TTC549 (cell line): ENCODE results near the gene TMIE.

Experiments used
- FAIRE-seq: peaks from 2 replicates; lab custom pipeline; 2012; peaks lifted over from hg19 to GRCh38; lab: Jason Lieb, UNC

The TMIE gene

GRCh38 chr3:46669191-46669999, 31.8 kb upstream of the TMIE start:
- FAIRE-seq = no peak

- FAIRE-seq = no peak
These were observed 30.9 kb upstream of the TMIE start for GRCh38 chr3:46670000-46670890.

- FAIRE-seq = no peak
These were observed 30.2 kb upstream of the TMIE start for GRCh38 chr3:46670891-46671427.

- FAIRE-seq = no peak
These were observed 29.4 kb upstream of the TMIE start for GRCh38 chr3:46671541-46672348.

DNA sequence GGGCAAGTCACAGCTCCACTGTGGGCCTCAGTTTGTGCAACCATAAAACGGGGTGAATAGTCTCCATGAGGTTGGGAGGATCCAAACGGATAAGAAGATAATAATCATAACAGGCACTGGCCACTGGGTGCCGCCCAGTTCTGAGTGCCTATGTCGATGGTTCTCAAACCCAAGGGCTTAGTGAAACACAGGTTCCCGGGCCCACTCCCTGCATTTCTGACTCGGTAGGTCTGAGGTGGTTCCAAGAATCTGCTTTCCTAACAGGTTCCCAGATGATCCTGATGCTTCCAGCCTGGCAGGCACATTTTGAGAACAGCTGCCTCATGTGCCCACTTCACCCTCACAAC, 28.9 kb upstream of the TMIE start:
- no peak for FAIRE-seq

DNA sequence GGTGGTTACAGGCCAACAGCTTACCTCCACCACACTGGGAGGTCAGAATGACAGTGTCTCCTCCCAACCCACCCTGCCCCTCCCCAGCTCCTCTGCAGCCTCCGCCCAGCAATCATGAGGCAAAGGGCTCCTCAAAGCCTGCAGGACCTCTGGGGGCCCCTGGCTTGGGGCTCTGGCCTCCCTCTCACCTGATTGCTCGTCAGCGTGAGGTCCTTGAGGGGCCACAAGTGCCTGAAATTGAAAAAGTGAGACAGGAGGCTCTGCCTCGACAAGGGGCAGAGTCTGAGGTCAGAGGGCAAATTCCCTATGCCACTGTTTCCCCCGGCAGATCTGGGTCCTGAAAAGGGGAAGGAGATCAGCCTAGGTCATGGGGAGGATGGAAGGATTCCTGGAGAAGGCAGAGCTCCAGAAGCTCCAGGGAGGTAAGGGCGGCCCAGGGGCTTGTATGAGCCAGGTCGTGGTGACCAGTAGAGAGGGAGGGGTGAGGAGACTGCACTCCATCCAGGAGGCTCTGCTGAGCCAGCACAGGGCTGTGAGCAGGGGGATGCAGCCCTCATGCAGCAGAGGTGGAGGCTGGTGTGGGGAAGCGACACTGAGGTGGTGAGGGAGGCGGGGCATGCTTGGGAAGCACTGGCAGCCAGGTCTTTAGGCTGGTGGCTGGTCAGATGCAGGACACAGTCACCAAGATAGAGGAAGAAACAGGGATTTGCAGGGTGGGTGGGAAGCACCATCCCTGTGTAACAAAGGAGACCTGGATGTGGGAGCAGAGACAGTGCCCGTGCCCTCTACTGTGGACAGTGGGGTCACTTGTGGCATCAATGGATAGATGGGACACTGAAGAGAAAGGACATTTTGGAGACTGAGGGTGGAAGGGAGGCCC, 27.8 kb upstream of the TMIE start:
- FAIRE-seq = no peak

- no peak for FAIRE-seq
These were observed 27.0 kb upstream of the TMIE start for GRCh38 chr3:46674031-46674845.

DNA sequence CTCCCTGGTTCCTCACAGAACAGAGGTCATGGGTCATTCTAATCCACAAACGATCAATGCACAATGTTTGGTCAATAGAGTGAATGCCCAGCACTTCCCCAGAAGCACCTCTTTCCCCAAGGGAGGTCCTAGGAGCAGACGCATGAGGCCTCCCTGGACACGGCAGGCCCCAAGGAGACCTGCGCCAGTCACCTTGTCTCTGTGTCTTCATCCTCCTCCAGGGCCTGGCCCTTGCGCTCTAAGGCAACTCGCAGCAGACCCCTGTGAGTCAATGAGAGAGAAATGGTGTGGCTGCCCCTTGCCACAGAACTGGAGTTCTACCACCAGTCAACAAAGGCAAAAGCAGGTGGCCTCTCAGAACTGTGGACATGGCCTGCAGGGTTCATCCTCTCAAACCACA, 25.8 kb upstream of the TMIE start:
- FAIRE-seq = no peak

DNA sequence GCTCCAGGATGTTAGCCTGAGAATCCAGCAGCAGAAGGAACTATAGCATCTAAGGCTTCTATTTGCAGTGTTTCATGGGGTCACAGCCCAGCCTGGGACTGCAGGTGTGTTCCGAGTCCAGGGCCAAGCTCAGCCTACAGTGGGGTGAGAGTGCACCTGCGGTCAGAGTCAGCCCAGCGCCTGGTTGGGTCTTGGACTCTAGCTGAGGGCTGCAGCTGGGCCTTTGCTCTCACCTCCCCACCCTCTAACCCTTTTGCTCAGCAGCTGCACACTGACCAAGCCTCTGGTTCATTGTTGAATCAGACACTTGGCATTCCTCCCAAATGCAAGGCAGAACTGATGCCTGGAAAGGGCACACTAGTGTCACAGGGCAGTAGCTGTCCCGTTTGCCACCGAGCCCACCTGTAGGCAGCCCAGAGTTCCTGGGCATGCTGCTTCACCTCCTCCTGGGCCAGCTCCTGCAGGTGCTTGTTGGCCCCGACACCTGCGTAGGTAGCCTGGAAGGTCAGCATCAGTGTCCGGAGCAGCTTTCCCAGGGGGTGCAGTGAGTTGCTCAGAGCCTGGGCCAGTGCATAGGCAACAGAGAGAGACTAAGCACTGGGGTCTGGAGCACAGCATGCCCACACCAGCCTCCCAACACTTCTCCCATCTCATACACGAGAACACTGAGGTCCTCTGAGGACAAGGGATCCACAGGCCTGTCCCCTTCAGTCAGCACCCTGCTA, 25.2 kb upstream of the TMIE start:
- FAIRE-seq = no peak

DNA sequence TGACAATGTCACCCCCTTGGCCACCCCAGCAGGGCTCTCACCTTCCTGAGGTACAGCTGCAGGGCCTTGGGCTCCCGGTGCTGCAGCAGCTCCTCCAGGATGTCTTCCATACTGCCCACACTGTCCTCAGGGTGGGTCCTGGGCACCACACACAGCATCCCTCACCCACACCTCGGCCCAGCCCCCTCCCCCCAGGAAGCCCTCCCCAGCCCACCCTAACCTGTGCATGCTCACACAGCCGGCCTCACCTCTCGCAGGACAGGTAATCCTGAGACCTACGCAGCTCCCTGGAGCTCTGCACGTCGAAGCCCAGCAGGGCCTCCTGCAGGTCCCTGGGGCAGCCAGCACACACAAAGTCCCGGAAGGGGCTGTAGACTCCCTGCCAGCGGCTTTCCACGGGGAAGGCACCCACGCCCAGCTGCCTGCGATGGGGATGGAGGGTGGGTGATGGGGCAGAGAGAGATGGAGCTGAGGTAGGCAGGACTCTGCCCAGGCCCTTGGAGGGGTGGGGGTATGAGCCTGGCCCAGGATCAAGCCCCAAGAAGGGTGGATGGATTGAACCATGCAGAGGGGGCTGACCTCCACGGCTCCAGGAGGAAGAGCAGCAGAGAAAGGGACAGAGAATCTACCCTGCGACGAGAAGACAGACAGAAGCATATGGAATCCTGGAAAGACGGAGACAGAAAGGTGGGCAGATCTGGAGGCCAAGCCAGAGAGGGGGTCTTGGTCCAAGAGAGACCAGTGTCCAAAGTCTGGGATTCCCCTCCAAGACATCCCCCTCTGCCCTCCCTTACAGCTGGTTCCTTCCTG, 24.4 kb upstream of the TMIE start:
- FAIRE-seq = no peak

DNA sequence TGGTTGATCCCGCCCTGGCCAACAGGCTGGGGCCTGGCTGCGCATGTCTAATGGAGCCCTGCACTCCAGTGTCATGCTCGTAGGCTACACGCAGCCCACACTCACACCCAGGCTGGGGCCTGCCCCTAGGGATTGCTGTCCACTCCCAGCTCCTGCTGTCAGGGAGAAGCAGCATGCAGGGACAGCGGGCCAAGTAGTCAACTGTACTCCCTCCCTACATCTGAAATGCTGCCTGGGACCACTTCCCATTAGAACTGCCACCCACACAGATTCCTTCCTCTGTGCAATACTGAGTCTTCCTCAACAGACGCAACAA, 23.8 kb upstream of the TMIE start:
- no peak for FAIRE-seq

- FAIRE-seq = no peak
These were observed 22.9 kb upstream of the TMIE start for GRCh38 chr3:46678280-46678679.

DNA sequence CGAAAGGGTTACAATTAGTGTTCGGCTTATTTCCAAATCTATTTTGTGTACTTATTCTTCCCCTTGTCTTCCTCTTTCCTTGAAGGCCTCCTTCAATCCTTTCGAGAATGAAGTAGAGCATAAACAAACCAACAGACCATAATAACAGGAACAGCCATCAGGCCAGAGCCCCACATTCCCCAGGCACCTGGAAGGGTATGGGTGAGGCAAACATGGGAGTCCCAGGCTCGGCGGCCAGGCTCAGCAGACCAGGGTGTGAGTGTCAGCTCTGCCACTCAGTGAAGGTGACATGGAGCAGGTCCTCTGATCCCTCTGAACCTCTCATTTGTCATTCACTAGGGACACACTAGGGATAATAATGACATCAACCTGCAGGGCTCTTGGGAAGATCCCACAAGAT, 21.5 kb upstream of the TMIE start:
- no peak for FAIRE-seq

GRCh38 chr3:46680298-46680826, 20.8 kb upstream of the TMIE start:
- no peak for FAIRE-seq

- FAIRE-seq = no peak
These were observed 19.8 kb upstream of the TMIE start for GRCh38 chr3:46681387-46681786.

- no peak for FAIRE-seq
These were observed 19.2 kb upstream of the TMIE start for GRCh38 chr3:46681856-46682540.

DNA sequence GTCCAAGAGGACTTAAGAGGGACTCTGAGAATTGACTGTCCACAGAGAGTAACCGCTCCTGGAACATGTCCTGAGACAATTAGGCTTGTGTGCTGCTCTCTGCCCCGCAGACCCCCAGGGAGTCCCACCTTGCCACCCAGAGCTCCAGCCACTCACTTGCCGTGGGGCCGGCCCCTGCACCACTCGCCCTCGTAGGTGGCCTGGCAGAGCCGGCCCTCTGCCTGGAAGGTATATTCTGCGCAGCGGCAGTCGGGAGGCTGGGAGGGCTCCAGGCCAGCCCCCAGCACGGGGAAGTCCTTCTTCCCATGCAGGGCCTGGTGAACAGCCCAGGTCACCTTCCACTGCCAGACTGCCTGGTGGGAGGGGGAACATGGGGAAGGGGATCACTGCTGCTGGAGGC, 18.2 kb upstream of the TMIE start:
- FAIRE-seq = no peak

DNA sequence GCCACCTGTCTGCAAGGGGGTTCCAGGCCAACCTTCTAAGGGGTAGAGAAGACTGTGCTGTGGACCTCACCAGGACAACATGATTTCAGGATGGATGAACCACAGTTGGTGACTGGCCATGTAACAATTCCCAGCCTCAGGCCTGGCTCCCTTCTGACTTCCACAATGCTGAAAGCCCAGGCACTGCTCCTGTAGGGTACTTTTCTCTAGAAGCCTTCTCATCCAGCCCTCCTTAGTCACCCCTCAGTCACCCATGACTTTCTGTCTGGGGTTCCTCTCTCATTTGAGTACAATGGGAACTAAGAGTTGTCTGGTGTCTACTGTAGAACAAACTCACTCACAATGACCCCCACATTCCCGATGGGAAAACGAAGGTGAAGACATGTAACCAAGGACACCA, 16.3 kb upstream of the TMIE start:
- no peak for FAIRE-seq
